ENCODE results near the gene POLR2L.

Gene POLR2L

GRCh38 chr11:842370-843002 lies at the start of gene POLR2L, which contains the start of gene TSPAN4:
Gene POLR2L (minus strand): TSS chr11:842529. CDS start chr11:842508, 21 bp downstream.
Gene TSPAN4 (plus strand): TSS chr11:842852. CDS start chr11:850305, 7,453 bp downstream.
- peak; percentile 75 for DNase-seq (ENCODE audit: low read depth)

GRCh38 chr11:890794-891540 lies 48.6 kb upstream of the POLR2L start:
- no peak for DNase-seq (ENCODE audit: low read depth)

- DNase-seq (ENCODE audit: low read depth) = no peak
Measured at GRCh38 chr11:889687-890475, 47.6 kb upstream of the POLR2L start.

- no peak for DNase-seq (ENCODE audit: low read depth)
Measured at GRCh38 chr11:889257-889656, 46.9 kb upstream of the POLR2L start.

GRCh38 chr11:888310-889212 lies 46.2 kb upstream of the POLR2L start:
- no peak for DNase-seq (ENCODE audit: low read depth)

DNA sequence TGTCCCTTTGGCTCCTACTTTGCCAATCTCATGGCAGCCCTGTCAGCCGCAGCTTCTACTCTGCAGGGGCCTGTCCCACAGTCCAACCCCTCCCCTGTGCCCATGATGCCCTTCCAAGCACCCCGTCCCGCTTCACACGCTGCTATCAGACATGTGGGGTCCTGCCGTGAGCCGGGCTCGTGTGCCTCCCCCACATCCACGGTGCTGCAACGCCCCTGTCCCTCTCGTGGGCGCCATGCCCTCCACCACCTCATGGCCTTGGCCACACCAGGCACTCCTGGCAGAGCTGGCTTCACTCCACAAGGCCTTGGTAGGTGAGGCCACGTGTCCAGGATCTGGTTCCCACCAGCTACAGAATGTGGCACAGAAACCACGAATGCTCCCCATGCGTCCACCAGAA lies 45.3 kb upstream of the POLR2L start:
- DNase-seq (ENCODE audit: low read depth) = no peak

DNA sequence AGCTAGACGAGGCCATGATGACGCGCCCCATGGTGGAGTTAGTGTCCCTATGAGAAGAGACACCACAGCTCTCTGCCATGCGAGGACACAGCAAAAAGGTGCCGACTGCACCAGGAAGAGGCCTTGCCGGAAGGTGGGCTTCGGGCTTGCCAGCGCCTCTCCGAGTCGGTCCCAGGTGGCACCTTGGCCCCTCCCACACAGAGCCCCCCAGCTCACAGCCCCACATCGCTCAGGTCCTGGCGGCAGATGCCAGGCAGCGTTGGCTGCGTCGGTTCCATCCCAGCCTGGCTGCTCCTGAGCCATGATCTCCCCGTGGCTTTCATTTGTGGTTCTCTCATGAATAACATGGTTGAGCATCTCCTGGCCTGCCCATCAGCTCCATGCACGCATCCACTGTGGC lies 44.2 kb upstream of the POLR2L start:
- DNase-seq (ENCODE audit: low read depth) = no peak

DNA sequence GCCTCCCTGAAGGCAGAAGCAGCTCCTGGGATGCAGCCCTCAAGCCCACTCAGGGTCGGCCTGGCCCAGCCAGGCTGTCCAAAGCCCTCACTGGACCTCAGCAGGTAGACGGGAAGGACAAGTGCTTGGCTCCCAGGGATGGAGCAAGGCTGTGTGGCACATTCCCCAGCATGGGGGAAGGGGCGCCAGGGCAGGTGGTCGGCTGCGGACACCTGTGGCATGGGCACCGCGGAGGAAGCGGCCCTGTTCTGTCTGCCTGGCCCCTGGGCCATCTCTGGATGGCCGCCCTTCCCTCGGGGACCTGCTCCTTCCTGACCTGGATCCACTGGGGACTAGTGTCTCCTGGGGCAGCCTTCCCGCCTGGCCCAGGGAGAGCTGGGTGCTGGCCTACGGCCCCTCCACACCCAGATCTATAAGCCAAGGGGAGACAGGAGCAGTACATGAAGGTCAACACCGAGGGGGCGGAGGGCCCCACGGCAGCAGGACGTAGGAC lies 42.3 kb upstream of the POLR2L start:
- no peak for DNase-seq (ENCODE audit: low read depth)

DNA sequence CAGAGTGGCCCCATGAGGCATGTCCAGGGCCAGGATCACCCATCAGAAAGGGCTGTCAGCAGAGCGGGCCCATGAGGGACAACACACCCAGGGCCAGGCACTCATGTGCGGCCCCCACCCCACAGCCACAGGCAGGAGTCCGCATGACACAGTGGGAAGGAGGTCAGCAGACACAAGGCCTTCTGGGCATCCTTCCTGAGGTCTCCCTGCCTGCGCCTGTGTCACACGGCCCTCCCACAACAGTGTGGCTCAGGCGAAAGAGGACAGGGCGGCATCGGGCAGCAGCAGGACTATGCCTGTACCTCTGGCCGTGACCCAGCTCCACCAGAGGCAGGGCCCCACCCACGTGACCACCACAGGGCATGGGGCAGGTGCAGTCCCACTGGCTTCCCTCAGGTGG lies 41.2 kb upstream of the POLR2L start:
- no peak for DNase-seq (ENCODE audit: low read depth)

- DNase-seq (ENCODE audit: low read depth) = no peak
Measured at GRCh38 chr11:882596-882995, 40.3 kb upstream of the POLR2L start.

- no peak for DNase-seq (ENCODE audit: low read depth)
Measured at GRCh38 chr11:880447-880846, 38.1 kb upstream of the POLR2L start.

- no peak for DNase-seq (ENCODE audit: low read depth)
Measured at GRCh38 chr11:877565-877964, 35.2 kb upstream of the POLR2L start.

DNA sequence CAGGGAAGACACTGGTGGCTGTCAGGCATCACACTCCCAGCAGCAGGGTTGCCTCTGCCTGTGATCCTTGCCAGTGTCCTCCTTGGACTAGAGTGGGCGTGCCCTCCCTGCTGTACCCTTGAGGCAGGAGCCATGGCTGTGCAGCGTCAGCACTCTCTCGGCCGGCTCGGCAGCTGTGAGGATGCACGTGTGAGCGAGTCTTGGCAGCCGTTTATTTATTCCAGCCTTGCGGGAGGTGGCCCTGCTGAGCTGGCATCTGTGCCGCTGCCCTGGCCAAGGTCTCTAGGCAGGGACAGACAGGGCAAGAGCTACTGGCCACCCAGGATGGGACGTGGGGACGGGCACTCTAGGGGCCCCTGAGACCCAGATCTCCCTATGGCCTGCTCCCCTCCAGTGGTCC lies 34.2 kb upstream of the POLR2L start:
- DNase-seq (ENCODE audit: low read depth) = no peak

DNA sequence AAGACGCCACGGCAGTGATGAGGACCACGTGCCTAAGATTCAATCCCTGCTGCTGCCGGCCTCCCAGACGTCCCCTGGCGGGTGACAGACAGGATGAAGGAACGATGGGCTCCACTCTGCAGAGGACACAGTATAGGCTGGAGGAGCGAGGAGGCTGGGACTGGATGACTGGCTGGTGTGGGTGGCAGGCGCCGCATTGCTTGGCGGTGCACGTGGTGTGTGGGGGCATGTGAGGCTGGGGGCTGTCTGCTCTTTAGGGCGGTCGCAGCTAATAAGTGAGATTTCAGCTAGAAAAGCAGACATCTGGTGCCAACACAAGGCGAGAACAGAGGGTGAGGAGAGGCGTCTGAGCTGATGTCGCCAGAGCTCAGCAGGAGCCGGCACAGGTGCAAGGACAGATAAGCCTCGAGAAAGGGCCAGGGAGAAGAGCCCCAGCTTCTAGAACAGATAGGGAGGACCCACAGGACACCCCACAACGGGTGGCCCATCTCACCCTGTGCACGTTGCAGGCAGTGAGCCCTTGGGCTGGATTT lies 33.5 kb upstream of the POLR2L start:
- no peak for DNase-seq (ENCODE audit: low read depth)

GRCh38 chr11:875203-875602 lies 32.9 kb upstream of the POLR2L start:
- no peak for DNase-seq (ENCODE audit: low read depth)

GRCh38 chr11:873706-874105 lies 31.4 kb upstream of the POLR2L start:
- no peak for DNase-seq (ENCODE audit: low read depth)

DNA sequence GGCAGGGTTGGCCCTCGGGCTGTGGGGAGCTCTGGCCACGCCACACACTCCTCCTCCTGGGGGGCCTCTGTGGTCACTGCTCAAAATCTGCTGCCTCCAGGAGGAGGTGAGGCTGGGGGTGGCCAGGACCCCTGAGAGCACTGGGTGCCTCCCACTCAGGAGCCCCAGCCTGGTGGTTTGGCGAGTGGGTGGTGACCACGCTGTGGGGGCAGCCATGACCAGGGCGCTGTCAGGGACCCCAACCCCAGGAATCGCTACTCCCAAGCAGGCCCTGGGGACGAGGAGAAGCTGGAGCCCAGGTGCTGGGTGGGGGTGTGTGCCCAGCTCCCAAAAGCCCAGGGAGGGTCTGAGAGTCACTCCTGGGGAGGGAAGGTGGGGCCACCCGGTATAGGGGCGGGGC lies 30.5 kb upstream of the POLR2L start:
- no peak for DNase-seq (ENCODE audit: low read depth)

GRCh38 chr11:871472-871871 lies 29.1 kb upstream of the POLR2L start:
- no peak for DNase-seq (ENCODE audit: low read depth)

DNA sequence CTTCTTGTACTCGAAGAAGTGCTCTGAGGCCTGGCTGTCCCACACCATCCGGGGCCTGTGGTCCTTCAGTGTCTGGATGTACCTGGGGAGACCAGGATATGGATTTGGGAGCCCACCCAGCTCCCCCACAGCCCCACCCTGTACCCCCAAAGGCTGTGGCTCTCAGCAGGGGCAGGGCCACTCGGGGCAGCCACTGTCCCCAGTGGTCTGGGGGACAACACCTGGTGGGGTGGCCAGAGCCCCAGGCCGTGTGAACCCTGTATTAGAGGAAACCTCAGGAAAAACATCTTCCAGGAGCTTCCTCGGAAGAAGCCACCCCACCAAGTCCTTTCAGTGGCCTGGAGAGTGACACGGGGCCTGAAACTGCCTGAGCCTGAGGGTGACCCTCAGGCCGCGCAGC lies 28.1 kb upstream of the POLR2L start:
- DNase-seq (ENCODE audit: low read depth) = no peak

- DNase-seq (ENCODE audit: low read depth) = no peak
Measured at GRCh38 chr11:870127-870413, 27.7 kb upstream of the POLR2L start.

DNA sequence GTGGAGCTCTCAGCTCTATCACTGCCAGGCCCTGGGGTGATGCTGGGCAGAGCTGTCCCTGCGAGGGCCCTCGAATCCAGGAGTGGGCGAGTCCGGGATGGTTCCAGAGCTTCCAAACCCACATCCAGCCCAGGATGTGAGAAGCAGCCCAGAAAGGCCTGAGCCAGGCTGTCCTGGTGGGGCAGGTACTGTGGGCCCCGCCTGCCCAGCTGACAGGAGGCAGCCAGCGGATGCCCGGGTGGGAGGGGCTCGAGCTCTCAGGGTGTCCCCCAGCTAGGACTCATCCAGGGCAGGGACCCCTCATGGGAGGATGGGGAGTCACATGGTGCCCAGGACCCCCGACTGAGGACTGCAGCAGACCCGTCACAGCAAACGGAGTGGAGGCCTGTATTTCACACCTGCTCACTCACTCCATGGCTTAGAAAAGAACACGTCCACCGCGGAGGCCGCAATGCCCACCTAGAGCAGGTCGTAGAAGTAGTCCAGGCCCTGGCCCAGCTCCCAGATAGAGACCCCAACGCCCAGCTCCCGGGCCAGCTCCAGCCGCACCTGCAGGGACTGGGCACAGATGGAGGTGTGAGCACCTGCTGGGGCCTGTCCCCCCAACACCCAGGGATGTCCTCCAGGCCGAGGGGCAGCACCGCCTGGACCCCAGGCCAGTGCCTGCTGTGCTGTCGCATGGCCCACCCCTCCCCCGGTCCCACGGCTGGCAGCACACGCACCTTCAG lies 27.2 kb upstream of the POLR2L start:
- DNase-seq (ENCODE audit: low read depth) = no peak

Measured in stromal cell of bone marrow (primary cell).